ENCODE data around the gene FAM78A. TPM values are rescaled to one million over a fixed set of nuclear protein-coding genes. Genes with fewer than 3 reads are reported as not detected.

Gene FAM78A
- total RNA-seq, 1 donor from 2014 or later, result 14.9 TPM

DNA sequence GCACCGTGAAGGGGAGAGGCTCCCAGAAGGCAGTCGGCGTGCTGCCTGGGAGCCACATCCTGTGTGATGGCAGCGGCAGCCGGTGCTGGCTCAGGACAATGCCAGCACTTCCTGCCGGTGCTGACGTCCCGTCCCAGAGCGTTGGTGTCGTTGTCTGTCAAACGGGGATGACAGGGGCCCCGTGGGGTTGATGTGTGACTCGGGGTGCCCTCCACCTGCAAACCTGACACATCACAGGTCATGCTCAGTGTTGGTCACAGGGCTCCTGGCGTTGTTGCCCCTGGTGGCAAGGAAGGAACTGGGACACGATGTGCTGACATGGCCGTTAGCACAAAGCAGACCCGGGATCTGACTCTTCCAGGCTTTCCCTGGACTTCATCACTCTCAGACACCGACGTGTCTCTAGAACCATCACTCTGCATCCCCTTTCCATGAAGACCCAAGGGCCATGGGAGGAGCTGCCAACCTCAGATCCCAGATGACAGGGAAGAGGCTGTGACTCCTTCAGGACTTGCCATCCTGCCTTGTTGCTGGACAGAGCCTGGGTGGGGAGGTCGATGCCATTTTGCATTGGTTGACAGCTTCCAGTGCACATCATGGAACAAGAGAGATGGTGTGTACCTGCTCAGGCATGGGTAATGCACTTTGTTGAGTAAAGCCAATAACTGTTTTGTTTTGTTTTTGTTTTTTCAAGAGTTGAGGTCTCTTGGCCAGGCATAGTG, 34.7 kb upstream of the FAM78A start:
- Mint-ChIP-seq H3K36me3 (ENCODE audit: unreplicated experiment) (no peaks in the 10 kb centered on the region), H3K9me3 (ENCODE audit: unreplicated experiment) (peaks cover 7% of the 10 kb centered on the region), H3K27me3 (ENCODE audit: unreplicated experiment) (peaks cover 7% of the 10 kb centered on the region), H3K4me3 (ENCODE audit: unreplicated experiment) (no peak overlapping the region), H3K4me1 (ENCODE audit: low read depth, unreplicated experiment) (peaks cover 3% of the 10 kb centered on the region), H3K27ac (ENCODE audit: unreplicated experiment) (no peak overlapping the region)
- no peak for DNase-seq
- TF ChIP-seq, protein P1, sequence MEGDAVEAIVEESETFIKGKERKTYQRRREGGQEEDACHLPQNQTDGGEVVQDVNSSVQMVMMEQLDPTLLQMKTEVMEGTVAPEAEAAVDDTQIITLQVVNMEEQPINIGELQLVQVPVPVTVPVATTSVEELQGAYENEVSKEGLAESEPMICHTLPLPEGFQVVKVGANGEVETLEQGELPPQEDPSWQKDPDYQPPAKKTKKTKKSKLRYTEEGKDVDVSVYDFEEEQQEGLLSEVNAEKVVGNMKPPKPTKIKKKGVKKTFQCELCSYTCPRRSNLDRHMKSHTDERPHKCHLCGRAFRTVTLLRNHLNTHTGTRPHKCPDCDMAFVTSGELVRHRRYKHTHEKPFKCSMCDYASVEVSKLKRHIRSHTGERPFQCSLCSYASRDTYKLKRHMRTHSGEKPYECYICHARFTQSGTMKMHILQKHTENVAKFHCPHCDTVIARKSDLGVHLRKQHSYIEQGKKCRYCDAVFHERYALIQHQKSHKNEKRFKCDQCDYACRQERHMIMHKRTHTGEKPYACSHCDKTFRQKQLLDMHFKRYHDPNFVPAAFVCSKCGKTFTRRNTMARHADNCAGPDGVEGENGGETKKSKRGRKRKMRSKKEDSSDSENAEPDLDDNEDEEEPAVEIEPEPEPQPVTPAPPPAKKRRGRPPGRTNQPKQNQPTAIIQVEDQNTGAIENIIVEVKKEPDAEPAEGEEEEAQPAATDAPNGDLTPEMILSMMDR (IDR thresholded peaks at IDR 0.05; ENCODE audit: partially characterized antibody, unreplicated experiment), result no peak

DNA sequence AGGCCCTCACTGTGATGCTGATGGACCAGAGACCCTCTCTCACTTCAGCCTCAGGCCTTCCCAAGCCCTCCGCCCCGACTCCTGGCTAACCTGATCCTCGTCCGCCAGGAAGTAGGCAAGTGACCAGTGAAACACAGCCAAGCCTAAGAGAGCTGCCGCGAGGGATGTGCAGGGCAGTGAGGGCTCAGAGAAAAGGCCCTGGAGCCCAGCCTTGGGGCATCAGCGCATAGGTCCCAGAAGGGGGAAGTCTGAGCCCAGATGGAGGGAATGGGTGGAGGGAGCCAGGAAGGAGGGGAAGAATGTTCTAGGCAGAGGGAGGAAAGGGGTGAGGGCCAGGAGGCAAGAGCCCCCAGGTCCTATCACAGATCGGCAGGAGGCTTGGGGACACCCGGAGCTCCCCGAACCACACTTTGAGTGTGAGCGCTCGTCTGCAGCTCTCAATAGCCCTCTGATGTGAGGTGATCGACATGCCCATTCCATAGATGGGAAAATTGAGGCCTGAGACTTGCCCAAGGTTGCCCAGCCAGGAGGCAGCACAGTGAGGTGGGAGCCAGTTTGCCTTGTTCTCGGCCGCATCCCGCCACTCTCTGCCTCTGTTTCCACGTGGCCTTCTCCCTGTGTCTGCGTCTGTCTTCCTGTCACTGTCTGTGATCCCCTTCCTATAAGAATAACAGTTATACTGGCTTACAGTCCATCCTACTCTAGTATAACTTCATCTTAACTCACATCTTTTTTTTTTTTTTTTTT, 33.4 kb upstream of the FAM78A start:
- Mint-ChIP-seq H3K36me3 (ENCODE audit: unreplicated experiment) (no peaks in the 10 kb centered on the region), H3K27me3 (ENCODE audit: unreplicated experiment) (peaks cover 7% of the 10 kb centered on the region), H3K4me3 (ENCODE audit: unreplicated experiment) (no peak overlapping the region), H3K4me1 (ENCODE audit: low read depth, unreplicated experiment) (peaks cover 4% of the 10 kb centered on the region), H3K9me3 (ENCODE audit: unreplicated experiment) (peaks cover 7% of the 10 kb centered on the region), H3K27ac (ENCODE audit: unreplicated experiment) (no peak overlapping the region)
- no peak for DNase-seq
- TF ChIP-seq, protein P1 (IDR thresholded peaks at IDR 0.05; ENCODE audit: partially characterized antibody, unreplicated experiment), result no peak

DNA sequence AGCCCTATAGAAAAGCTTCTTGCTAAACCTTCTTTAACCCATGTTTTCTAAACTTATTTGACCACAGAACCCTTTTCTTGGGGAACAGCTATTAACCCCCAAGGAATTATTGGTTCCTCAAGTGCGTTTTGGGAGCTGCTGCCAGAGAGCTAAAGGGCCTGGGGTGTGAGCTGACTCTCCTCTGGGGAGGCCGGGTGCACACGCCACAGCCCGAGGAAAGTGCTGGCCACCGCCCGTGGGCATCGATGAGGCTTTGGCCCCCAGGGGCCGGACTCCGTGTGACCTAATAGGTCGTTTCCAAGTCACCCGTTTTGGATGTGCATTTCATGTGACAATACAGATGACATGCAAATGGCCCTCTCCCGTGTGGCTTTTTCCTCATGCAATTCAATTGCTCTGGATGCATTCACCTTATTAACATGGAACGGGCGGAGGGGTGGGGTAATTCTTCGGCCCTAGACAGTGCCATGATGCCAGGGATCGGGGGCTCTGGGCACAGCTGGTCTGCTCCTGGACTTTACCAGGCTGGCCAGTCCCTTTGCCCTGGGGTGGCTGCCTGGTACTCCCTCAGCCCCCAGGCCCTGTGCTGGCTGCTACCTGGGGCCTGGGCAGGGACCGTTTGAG, 32.7 kb upstream of the FAM78A start:
- Mint-ChIP-seq H3K27me3 (ENCODE audit: unreplicated experiment) (peaks cover 7% of the 10 kb centered on the region), H3K9me3 (ENCODE audit: unreplicated experiment) (peaks cover 7% of the 10 kb centered on the region), H3K4me3 (ENCODE audit: unreplicated experiment) (no peak overlapping the region), H3K27ac (ENCODE audit: unreplicated experiment) (no peak overlapping the region), H3K36me3 (ENCODE audit: unreplicated experiment) (no peaks in the 10 kb centered on the region), H3K4me1 (ENCODE audit: low read depth, unreplicated experiment) (peaks cover 7% of the 10 kb centered on the region)
- TF ChIP-seq, protein P1 (IDR thresholded peaks at IDR 0.05; ENCODE audit: partially characterized antibody, unreplicated experiment), result no peak
- no peak for DNase-seq

DNA sequence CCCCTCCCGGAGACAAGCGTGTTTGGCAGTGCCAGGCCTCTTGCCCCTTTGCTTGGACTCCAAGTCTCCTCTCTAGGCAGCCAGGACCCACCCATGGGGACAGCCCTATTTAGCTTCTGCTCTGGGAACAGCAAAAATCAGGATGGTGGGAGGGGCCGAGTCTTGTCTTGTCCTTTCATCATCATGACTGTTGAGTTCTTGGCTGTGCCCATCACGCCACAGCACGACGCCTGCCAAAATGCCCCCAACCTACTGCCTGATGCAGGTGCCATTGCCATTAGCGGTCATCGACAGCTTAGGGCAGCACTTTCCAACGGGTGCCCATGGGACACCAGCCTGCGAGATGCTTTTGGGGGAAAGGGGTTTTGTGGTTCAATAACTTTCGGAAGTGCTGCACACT, 32.1 kb upstream of the FAM78A start:
- no peak for DNase-seq
- Mint-ChIP-seq H3K4me3 (ENCODE audit: unreplicated experiment) (no peak overlapping the region), H3K36me3 (ENCODE audit: unreplicated experiment) (no peaks in the 10 kb centered on the region), H3K9me3 (ENCODE audit: unreplicated experiment) (peaks cover 7% of the 10 kb centered on the region), H3K4me1 (ENCODE audit: low read depth, unreplicated experiment) (peaks cover 7% of the 10 kb centered on the region), H3K27ac (ENCODE audit: unreplicated experiment) (no peak overlapping the region), H3K27me3 (ENCODE audit: unreplicated experiment) (peaks cover 7% of the 10 kb centered on the region)
- TF ChIP-seq, protein P1 (IDR thresholded peaks at IDR 0.05; ENCODE audit: partially characterized antibody, unreplicated experiment), result no peak

Measured in glutamatergic neuron (in vitro differentiated cells).